ENCODE data around the gene EFCAB3.
"Not testable (repeated sequence)": the region's sequence is repeated elsewhere in the genome, so short reads cannot be mapped to it uniquely, and the experiment has no call there.

GRCh38 chr17:62441181-62441580, 60.8 kb downstream of the EFCAB3 start:
- not testable (repeated sequence) for TF ChIP-seq CTCF, POLR2A (IDR thresholded peaks at IDR 0.05)
